HG03139 (cell line): ENCODE results near the gene ULK2.

Source experiments
- ATAC-seq: cut with Tn5 transposase; IDR thresholded peaks from one replicate; pipeline ENCODE4 v1.9.1; 2021; ENCODE audit not compliant: unreplicated experiment

The ULK2 gene

GRCh38 chr17:19728084-19728495 lies 139.6 kb downstream of the ULK2 start:
- ATAC-seq = no peak

DNA sequence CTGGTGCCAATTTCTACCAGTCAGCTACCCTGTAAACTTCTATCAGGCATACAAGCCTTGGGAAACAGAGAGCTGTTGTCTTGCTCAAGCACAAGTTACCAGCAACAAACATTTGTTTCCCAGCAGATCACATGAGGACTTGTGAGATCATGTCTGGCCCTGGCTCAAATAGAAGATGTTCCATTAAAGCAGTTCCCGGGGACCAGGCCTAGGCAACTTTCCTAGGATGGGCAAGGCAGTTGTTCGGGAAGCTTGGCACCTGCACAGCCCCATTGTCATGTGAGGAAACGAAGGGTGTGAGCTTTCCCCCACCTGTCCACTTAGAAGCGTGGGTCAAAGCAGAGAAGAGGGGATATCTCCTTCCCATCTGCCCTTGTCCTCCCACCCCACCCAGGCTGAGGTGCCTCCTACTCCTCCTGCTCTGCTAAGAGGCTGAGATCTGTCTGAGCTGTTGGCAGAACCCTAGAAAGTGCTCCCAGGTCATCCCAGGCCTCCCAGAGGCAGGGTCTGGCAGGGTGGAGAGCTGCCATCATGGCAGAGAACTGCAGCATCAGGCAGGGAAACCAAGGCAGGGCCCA lies 140.1 kb downstream of the ULK2 start:
- ATAC-seq = no peak

DNA sequence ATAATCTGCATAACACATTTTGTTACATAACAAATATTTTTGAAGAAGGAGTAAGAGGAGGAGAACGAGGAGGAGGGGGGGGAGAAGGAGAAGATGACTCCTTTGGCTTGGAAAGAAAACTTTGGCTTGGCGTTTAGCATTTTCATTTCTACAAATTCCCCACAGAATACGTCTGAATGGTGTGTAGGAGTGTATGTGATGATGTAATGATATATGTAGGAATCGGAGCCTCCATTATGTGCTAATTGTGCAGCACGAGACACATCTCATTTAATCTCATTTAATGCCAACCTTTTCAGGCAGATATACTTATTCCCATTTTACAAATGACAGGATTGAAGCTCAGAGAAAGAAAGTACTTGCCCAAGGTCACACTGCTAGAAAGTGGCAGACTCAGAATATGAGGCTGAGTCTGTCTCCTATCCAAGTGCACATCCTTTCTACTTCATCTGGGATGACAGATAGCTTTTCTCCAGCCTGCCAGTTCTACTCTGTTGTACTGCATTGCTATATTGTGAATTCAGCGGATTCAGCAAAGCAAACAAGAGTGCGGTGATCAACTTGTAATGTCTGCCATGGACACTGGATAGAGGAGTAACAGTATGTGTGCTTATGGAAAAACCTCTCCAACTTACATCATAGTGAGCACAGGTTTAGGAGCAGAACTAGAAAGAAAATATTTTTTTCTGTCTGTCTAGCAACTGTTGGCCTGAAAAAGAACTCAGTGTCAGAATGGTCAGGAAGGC lies 140.9 kb downstream of the ULK2 start:
- ATAC-seq = no peak

GRCh38 chr17:19725486-19725885 lies 142.2 kb downstream of the ULK2 start:
- no peak for ATAC-seq

- ATAC-seq = no peak
Measured at GRCh38 chr17:19724501-19725420, 143.0 kb downstream of the ULK2 start.

DNA sequence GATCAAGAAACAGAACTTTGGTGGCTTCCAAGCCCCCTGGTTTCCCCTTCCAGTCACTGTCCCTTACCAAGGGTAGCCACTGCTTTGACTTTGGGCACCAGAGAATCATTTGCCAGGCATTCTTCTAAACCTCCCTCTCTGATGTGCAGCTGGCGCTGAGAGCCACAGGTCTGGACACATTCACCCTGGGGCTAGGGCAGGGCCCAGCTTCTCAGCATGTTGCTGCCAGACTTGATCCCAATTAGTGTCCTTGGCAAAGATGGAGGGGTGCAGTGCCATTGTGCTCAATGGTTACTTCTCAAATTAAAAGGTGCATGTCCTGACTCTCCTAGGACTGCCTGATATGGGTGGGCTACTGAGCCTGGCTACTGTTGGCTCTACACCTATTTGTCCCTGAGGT lies 143.8 kb downstream of the ULK2 start:
- ATAC-seq = no peak
